HEK293T (cell line): ENCODE results near the gene EFCAB10.

ENCODE experiments used
- CTCF ChIA-PET: fragments of 350-600 bp; formaldehyde crosslinking; extraction: SDS; loops from one replicate; lab custom pipeline; 2021; ENCODE audit warnings: antibody characterized with exemption, inconsistent platforms; lab: Yijun Ruan, JAX
- POLR2A ChIA-PET: fragments of 350-600 bp; formaldehyde crosslinking; extraction: SDS; loops from one replicate; lab custom pipeline; 2020; ENCODE audit warnings: antibody characterized with exemption, inconsistent platforms; lab: Yijun Ruan, JAX
- DNase-seq: peaks from one replicate; pipeline ENCODE4 v3.0.0; 2012; ENCODE audit warnings: mixed read lengths; ENCODE audit errors: extremely low spot score
- ARNT ChIP-seq: fragments of 450-650 bp; IDR thresholded peaks from 2 replicates; pipeline ENCODE4 v1.6.1; 2017; ENCODE audit warnings: mild to moderate bottlenecking
- BHLHE40 ChIP-seq: fragments of 450-650 bp; IDR thresholded peaks from 2 replicates; pipeline ENCODE4 v1.6.1; 2016; ENCODE audit warnings: mild to moderate bottlenecking, moderate library complexity, borderline replicate concordance
- CTBP1 ChIP-seq: fragments of 450-650 bp; IDR thresholded peaks from 2 replicates; pipeline ENCODE4 v1.6.1; 2016; ENCODE audit warnings: borderline replicate concordance
- ELF4 ChIP-seq: fragments of 450-650 bp; IDR thresholded peaks from 2 replicates; pipeline ENCODE4 v1.6.1; 2017; ENCODE audit warnings: antibody characterized with exemption
- FOXA1 ChIP-seq: fragments of 450-650 bp; IDR thresholded peaks from 2 replicates; pipeline ENCODE4 v1.6.1; 2016; ENCODE audit warnings: mild to moderate bottlenecking
- FOXK2 ChIP-seq: fragments of 450-650 bp; IDR thresholded peaks from 2 replicates; pipeline ENCODE4 v1.6.1; 2016; ENCODE audit warnings: mild to moderate bottlenecking
- FOXM1 ChIP-seq: fragments of 450-650 bp; IDR thresholded peaks from 2 replicates; pipeline ENCODE4 v1.6.1; 2017; ENCODE audit warnings: mild to moderate bottlenecking, borderline replicate concordance
- HDGF ChIP-seq: fragments of 450-650 bp; IDR thresholded peaks from 2 replicates; pipeline ENCODE4 v1.6.1; 2017; ENCODE audit warnings: antibody characterized with exemption, borderline replicate concordance
- L3MBTL2 ChIP-seq: fragments of 450-650 bp; conservative IDR thresholded peaks from 2 replicates; pipeline ENCODE4 v1.6.1; 2016; ENCODE audit warnings: mild to moderate bottlenecking
- LEF1 ChIP-seq: fragments of 450-650 bp; IDR thresholded peaks from 2 replicates; pipeline ENCODE4 v1.6.1; 2017; ENCODE audit warnings: mild to moderate bottlenecking, borderline replicate concordance
- NFRKB ChIP-seq: fragments of 450-650 bp; IDR thresholded peaks from 2 replicates; pipeline ENCODE4 v1.6.1; 2016; ENCODE audit warnings: mild to moderate bottlenecking, moderate library complexity
- PKNOX1 ChIP-seq: fragments of 450-650 bp; IDR thresholded peaks from 2 replicates; pipeline ENCODE4 v1.6.1; 2016
- SP1 ChIP-seq: fragments of 450-650 bp; IDR thresholded peaks from 2 replicates; pipeline ENCODE4 v1.6.1; 2017
- SUZ12 ChIP-seq: fragments of 450-650 bp; IDR thresholded peaks from 2 replicates; pipeline ENCODE4 v1.6.1; 2016; ENCODE audit warnings: mild to moderate bottlenecking
- TARDBP ChIP-seq: fragments of 450-650 bp; IDR thresholded peaks from 2 replicates; pipeline ENCODE4 v1.6.1; 2016
- ZNF384 ChIP-seq: fragments of 450-650 bp; IDR thresholded peaks from 2 replicates; pipeline ENCODE4 v1.6.1; 2016

EFCAB10 gene, protein sequence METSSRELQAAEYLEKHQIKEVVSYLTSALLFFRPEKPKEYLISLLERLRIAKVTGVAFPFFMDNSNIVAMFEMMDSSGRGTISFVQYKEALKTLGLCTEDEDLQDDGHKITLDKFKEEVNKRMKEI

GRCh38 chr7:105581066-105581811 is at the start of gene EFCAB10:
EFCAB10 (minus strand) TSS chr7:105581493; CDS start chr7:105581463, 30 bp downstream.
- peak; percentile 96 for DNase-seq
- TF ChIP-seq SP1 = no peak
- TF ChIP-seq LEF1 = no peak
- peak; percentile 33 for TF ChIP-seq L3MBTL2
- CTCF ChIA-PET = interaction anchor here (0.6 kb wide), 2 partner anchors 8 to 597 kb away, joined by 3 read pairs; no protein-coding TSS in a partner anchor
- POLR2A ChIA-PET = interaction anchor here (0.5 to 1.2 kb wide), 4 partner anchors 11 to 120 kb away, joined by 3 to 4 read pairs (median 4); partner anchors contain the start of gene RINT1

GRCh38 chr7:105625986-105626385 is 44.7 kb upstream of the EFCAB10 start:
- ChIA-PET POLR2A (no interaction called here), CTCF (no interaction called here)
- no peak for DNase-seq
- no peak for TF ChIP-seq HDGF
- TF ChIP-seq SUZ12 = no peak
- TF ChIP-seq BHLHE40 = no peak
- no peak for TF ChIP-seq ARNT
- TF ChIP-seq SP1 = no peak
- TF ChIP-seq TARDBP = no peak
- no peak for TF ChIP-seq FOXM1
- no peak for TF ChIP-seq FOXA1
- TF ChIP-seq L3MBTL2 = no peak
- TF ChIP-seq FOXK2 = no peak
- no peak for TF ChIP-seq ZNF384
- no peak for TF ChIP-seq LEF1
- no peak for TF ChIP-seq NFRKB
- TF ChIP-seq ELF4 = no peak
- no peak for TF ChIP-seq PKNOX1
- no peak for TF ChIP-seq CTBP1

GRCh38 chr7:105623906-105624305 is 42.6 kb upstream of the EFCAB10 start:
- POLR2A ChIA-PET = no interaction called here

GRCh38 chr7:105623378-105623777 is 42.1 kb upstream of the EFCAB10 start:
- CTCF ChIA-PET = no interaction called here
- no peak for TF ChIP-seq TARDBP
- no peak for TF ChIP-seq ARNT
- no peak for TF ChIP-seq BHLHE40
- no peak for TF ChIP-seq SUZ12
- no peak for TF ChIP-seq ZNF384
- no peak for TF ChIP-seq CTBP1
- no peak for TF ChIP-seq LEF1
- no peak for TF ChIP-seq FOXK2
- no peak for TF ChIP-seq FOXA1
- no peak for TF ChIP-seq ELF4
- TF ChIP-seq HDGF = no peak
- TF ChIP-seq L3MBTL2 = no peak
- no peak for TF ChIP-seq NFRKB
- no peak for TF ChIP-seq PKNOX1
- TF ChIP-seq SP1 = no peak
- no peak for TF ChIP-seq FOXM1
- POLR2A ChIA-PET = no interaction called here
- DNase-seq = no peak

More at GRCh38 chr7:105623906-105624305, 42.6 kb upstream of the EFCAB10 start:
- CTCF ChIA-PET = no interaction called here
- DNase-seq = no peak
- TF ChIP-seq ZNF384 (no peak), LEF1 (no peak), HDGF (no peak), ARNT (no peak), FOXM1 (no peak), SUZ12 (no peak), FOXA1 (no peak), L3MBTL2 (no peak)

DNA sequence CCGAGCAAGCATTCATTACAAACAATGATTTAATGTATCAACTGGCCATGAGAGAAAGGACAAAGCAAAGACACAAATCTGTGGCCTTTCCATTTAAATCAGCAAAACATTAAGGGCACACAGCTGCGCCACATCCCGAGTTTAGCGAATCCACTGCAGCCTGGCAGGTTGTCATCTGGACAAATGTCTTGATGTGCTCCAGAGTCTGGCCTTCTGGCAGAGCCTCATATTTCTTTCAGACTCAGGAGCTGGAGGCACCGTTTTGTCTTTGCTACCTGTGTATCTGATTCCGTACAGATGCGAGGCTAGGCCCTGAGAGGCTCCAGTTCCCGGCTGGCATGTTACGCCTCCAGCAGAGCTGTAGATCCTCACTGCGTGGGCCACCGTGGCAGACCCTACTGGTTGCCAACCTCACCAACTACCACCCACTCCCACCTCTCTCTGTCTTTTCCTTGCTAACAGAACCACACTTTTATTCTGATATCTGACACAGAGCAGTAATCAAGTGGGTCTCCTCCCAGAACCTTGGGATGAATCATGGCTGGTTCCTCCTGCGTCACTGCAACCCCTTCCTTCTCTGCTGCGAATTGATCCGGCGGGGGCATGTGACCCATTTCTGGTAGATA is 40.9 kb upstream of the EFCAB10 start:
- ChIA-PET CTCF (no interaction called here), POLR2A (no interaction called here)
- TF ChIP-seq ELF4 (no peak), TARDBP (no peak), SUZ12 (no peak), CTBP1 (no peak), L3MBTL2 (no peak), FOXM1 (no peak), NFRKB (no peak), LEF1 (no peak), ARNT (no peak), ZNF384 (no peak)
- DNase-seq = no peak

- no peak for DNase-seq
- CTCF ChIA-PET = no interaction called here
- POLR2A ChIA-PET = no interaction called here
- TF ChIP-seq FOXK2 (no peak), SP1 (no peak), SUZ12 (no peak), FOXA1 (no peak)
Observed at GRCh38 chr7:105621617-105622016, 40.3 kb upstream of the EFCAB10 start.
